Measurements from ENCODE around the gene COG7. TPM values are rescaled to one million over a fixed set of nuclear protein-coding genes. Genes with fewer than 3 reads are reported as not detected.

Gene COG7
- total and polyA plus RNA-seq, 11 donors: 7.8 to 16.8 (median 12.2) TPM

DNA sequence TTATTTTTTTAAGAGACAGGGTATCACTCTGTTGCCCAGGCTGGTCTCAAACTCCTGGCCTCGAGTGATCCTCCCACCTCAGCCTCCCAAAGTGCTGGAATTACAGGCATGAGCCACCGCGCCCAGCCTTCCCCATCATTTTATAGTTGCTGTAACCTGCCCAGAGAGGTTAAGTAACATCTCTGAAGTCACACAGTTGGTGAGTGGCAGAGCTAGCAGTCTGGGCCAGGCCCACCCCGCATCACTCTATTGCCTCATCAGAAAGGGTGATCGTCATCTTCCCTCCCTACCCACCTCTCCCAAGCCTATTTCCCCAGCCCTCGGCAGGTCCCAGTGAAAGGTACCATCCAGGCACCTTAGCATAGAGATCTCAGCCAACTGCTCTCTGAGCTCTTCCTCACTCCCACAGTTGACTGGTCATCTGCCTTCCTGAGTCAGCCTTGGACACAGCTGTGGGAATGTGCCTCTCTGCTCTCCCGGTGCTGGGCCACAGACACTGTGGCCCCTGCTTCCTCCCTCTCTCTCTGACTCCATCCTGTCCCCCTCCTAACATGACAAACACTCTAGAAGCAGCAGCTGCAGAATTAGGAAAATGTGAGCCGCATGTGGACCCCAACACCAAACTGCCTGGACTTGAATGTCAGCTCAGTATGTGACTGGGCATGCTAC is 93.8 kb downstream of the COG7 start:
- ATAC-seq (no peak), DNase-seq (no peak)
- peaks cover 0 to 9% (median 0%) of the 10 kb centered on the region in 12 donors for H3K4me1 ChIP-seq
- no peak overlapping the region for H3K27ac ChIP-seq
- no peak overlapping the region for H3K4me3 ChIP-seq
- 59 to 74% (median 68%) methylated on average over 7 to 8 of the region's 8 CpGs for WGBS, 4 donors
- H3K27me3 ChIP-seq: no peaks in the 10 kb centered on the region
- no peaks in the 10 kb centered on the region for H3K9me3 ChIP-seq
- TF ChIP-seq POLR2A (IDR thresholded peaks at IDR 0.05): no peak
- TF ChIP-seq, protein P1, sequence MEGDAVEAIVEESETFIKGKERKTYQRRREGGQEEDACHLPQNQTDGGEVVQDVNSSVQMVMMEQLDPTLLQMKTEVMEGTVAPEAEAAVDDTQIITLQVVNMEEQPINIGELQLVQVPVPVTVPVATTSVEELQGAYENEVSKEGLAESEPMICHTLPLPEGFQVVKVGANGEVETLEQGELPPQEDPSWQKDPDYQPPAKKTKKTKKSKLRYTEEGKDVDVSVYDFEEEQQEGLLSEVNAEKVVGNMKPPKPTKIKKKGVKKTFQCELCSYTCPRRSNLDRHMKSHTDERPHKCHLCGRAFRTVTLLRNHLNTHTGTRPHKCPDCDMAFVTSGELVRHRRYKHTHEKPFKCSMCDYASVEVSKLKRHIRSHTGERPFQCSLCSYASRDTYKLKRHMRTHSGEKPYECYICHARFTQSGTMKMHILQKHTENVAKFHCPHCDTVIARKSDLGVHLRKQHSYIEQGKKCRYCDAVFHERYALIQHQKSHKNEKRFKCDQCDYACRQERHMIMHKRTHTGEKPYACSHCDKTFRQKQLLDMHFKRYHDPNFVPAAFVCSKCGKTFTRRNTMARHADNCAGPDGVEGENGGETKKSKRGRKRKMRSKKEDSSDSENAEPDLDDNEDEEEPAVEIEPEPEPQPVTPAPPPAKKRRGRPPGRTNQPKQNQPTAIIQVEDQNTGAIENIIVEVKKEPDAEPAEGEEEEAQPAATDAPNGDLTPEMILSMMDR (IDR thresholded peaks at IDR 0.05): no peak
- H3K36me3 ChIP-seq: no peaks in the 10 kb centered on the region
- intact Hi-C loops (cut with DNase I): no loop called here

DNA sequence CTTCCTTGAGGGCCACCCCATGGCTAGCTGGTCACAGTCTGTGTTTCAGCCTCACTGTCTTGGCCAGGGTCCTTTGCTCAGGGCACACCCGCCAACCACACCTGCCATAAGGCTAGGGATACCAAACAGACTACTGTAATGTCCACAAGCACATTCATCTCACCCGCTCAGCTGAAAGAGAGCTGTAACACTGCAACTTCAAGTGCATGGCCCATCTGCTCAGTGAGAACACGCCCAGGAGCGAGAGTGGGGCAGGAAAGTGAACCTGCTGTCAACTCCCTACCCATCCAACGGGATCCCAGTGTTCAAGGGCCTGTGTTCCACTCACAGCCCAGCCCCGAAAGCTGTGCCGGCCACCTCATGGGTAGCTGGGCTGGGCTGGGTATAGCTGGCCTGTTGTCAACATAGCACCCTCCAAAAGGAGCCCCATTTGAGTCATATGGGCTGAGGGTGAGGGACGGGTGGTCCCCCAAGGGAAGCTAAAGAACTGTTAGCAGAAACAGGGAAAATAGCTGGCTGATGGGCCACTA is 95.2 kb downstream of the COG7 start:
- DNase-seq (no peak), ATAC-seq (no peak)
- Histone ChIP-seq H3K27ac (no peak overlapping the region), H3K4me1 (peaks cover 0 to 8% (median 0%) of the 10 kb centered on the region in 12 donors), H3K9me3 (no peaks in the 10 kb centered on the region), H3K4me3 (no peak overlapping the region), H3K27me3 (no peaks in the 10 kb centered on the region), H3K36me3 (no peaks in the 10 kb centered on the region)
- WGBS, 4 donors: 82 to 91% (median 85%) methylated on average over 8 of the region's 8 CpGs
- TF ChIP-seq, protein P1 (IDR thresholded peaks at IDR 0.05): no peak
- TF ChIP-seq POLR2A (IDR thresholded peaks at IDR 0.05): no peak
- intact Hi-C loops (cut with DNase I): no loop called here

DNA sequence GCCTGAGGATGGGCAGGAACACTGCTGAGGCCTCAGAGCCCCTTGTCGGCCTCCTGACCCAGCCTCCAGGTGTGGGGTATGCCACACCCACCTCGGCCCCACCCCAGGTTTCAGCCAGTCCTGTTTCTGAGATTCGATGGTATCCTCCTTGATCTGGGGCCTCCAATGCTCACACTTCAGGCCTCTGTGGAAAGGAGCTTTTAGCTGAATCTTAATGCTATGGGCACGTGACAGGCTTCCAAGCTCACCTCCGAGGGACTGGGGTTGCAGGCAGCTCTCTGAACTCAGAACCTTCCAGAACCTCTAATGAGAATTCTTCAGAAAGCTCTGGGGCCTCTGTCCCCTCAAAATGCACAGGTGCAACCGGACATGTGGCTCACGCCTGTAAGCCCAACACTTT is 96.0 kb downstream of the COG7 start:
- Histone ChIP-seq H3K9me3 (no peaks in the 10 kb centered on the region), H3K4me3 (no peak overlapping the region), H3K36me3 (no peaks in the 10 kb centered on the region), H3K27ac (no peak overlapping the region), H3K27me3 (no peaks in the 10 kb centered on the region), H3K4me1 (no peaks in the 10 kb centered on the region)
- DNase-seq (no peak), ATAC-seq (no peak)
- 87 to 89% (median 88%) methylated on average over 7 of the region's 7 CpGs for WGBS, 4 donors
- intact Hi-C loops (cut with DNase I): no loop called here
- no peak for TF ChIP-seq POLR2A (IDR thresholded peaks at IDR 0.05)
- TF ChIP-seq, protein P1 (IDR thresholded peaks at IDR 0.05): no peak

DNA sequence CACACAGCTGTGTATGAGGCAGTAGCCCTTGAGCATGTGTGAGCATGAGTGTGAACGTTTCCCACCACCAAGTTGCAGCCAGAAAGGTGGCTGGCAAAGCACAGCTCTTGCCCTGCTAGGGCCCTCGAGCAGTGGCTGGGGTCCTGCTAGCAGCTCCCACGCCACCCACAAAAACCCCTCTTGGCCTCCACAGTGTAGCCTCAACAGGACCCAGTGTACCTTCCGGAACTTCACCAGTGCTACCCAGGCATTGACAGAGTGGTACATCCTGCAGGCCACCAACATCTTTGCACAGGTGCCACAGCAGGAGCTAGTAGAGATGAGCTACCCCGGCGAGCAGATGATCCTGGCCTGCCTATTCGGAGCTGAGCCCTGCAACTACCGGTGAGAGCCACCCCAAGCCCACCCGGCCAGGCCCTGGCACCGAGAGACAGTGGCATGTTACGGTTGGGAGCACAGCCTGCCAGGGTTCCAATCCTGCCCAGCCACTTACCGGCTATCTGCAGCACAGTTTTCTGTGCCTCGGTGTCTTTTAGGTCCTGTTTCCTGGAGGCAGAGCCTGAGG is 97.8 kb downstream of the COG7 start:
- intact Hi-C loops (cut with DNase I): no loop called here
- H3K9me3 ChIP-seq: no peaks in the 10 kb centered on the region
- no peak overlapping the region for H3K4me3 ChIP-seq
- H3K36me3 ChIP-seq: no peaks in the 10 kb centered on the region
- ATAC-seq: peak in 1 of 4 donors; percentile 23
- no peaks in the 10 kb centered on the region for H3K4me1 ChIP-seq
- no peak for DNase-seq
- no peak overlapping the region for H3K27ac ChIP-seq
- TF ChIP-seq, protein P1 (IDR thresholded peaks at IDR 0.05): no peak
- no peak for TF ChIP-seq POLR2A (IDR thresholded peaks at IDR 0.05)
- 86 to 96% (median 88%) methylated on average over 10 to 13 of the region's 13 CpGs for WGBS, 4 donors
- H3K27me3 ChIP-seq: no peaks in the 10 kb centered on the region

Measured in heart left ventricle (tissue), 16 donors.